ENCODE measurements around the gene MACROD2.

The MACROD2 gene

GRCh38 chr20:15673206-15673605, 1677.9 kb downstream of the MACROD2 start:
- no peak for DNase-seq (ENCODE audit: low read depth in 2 of 2)

- DNase-seq (ENCODE audit: low read depth in 2 of 2): no peak
Measured at GRCh38 chr20:15674253-15675060, 1679.1 kb downstream of the MACROD2 start.

- no peak for DNase-seq (ENCODE audit: low read depth in 2 of 2)
Measured at GRCh38 chr20:15675061-15675514, 1679.8 kb downstream of the MACROD2 start.

- no peak for DNase-seq (ENCODE audit: low read depth in 2 of 2)
Measured at GRCh38 chr20:15675813-15676484, 1680.6 kb downstream of the MACROD2 start.

GRCh38 chr20:15676815-15677214, 1681.5 kb downstream of the MACROD2 start:
- DNase-seq (ENCODE audit: low read depth in 2 of 2): no peak

GRCh38 chr20:15682690-15683089, 1687.4 kb downstream of the MACROD2 start:
- no peak for DNase-seq (ENCODE audit: low read depth in 2 of 2)

GRCh38 chr20:15692570-15692969, 1697.3 kb downstream of the MACROD2 start:
- DNase-seq (ENCODE audit: low read depth in 2 of 2): no peak

GRCh38 chr20:15699431-15700146, 1704.3 kb downstream of the MACROD2 start:
- DNase-seq (ENCODE audit: low read depth in 2 of 2): no peak

- DNase-seq (ENCODE audit: low read depth in 2 of 2): no peak
Measured at GRCh38 chr20:15700147-15700765, 1704.9 kb downstream of the MACROD2 start.

- DNase-seq (ENCODE audit: low read depth in 2 of 2): no peak
Measured at GRCh38 chr20:15702161-15702560, 1706.8 kb downstream of the MACROD2 start.

- no peak for DNase-seq (ENCODE audit: low read depth in 2 of 2)
Measured at GRCh38 chr20:15703171-15703911, 1708.0 kb downstream of the MACROD2 start.

GRCh38 chr20:15705975-15706374, 1710.7 kb downstream of the MACROD2 start:
- no peak for DNase-seq (ENCODE audit: low read depth in 2 of 2)

GRCh38 chr20:15706719-15707118, 1711.4 kb downstream of the MACROD2 start:
- DNase-seq (ENCODE audit: low read depth in 2 of 2): no peak

GRCh38 chr20:15708984-15709598, 1713.8 kb downstream of the MACROD2 start:
- DNase-seq (ENCODE audit: low read depth in 2 of 2): peak; percentile 0 to 1

- DNase-seq (ENCODE audit: low read depth in 2 of 2): no peak
Measured at GRCh38 chr20:15710636-15711035, 1715.3 kb downstream of the MACROD2 start.

GRCh38 chr20:15711177-15711576, 1715.9 kb downstream of the MACROD2 start:
- DNase-seq (ENCODE audit: low read depth in 2 of 2): no peak

GRCh38 chr20:15716256-15716655, 1720.9 kb downstream of the MACROD2 start:
- no peak for DNase-seq (ENCODE audit: low read depth in 2 of 2)

- DNase-seq (ENCODE audit: low read depth in 2 of 2): no peak
Measured at GRCh38 chr20:15726416-15726815, 1731.1 kb downstream of the MACROD2 start.

- DNase-seq (ENCODE audit: low read depth in 2 of 2): no peak
Measured at GRCh38 chr20:15734052-15734451, 1738.7 kb downstream of the MACROD2 start.

- DNase-seq (ENCODE audit: low read depth in 2 of 2): no peak
Measured at GRCh38 chr20:15739035-15739434, 1743.7 kb downstream of the MACROD2 start.

Measured in stimulated activated CD8-positive, alpha-beta memory T cell treated with anti-CD3 and anti-CD28 coated beads, Interleukin-2, amount 100 ng/mL, for 1 hour (primary cell).